Parathyroid adenoma (tissue), 2 donors: Measurements from ENCODE around the gene TBC1D5.

Experiments
- H2AFZ ChIP-seq: fragments of 300-600 bp; sonication (generic); one replicate; pipeline ENCODE4 v1.7.0; 2017; ENCODE audit warnings: antibody characterized with exemption, mild to moderate bottlenecking
- H3K27ac ChIP-seq: fragments of 300-600 bp; sonication (generic); one replicate; pipeline ENCODE4 v1.7.0; 2017
- H3K27me3 ChIP-seq: fragments of 300-600 bp; sonication (generic); one replicate; pipeline ENCODE4 v1.7.0; 2017; ENCODE audit warnings: low read length; ENCODE audit not compliant: control insufficient read depth, insufficient read depth
- H3K36me3 ChIP-seq: fragments of 300-600 bp; sonication (generic); one replicate; pipeline ENCODE4 v1.7.0; 2017; ENCODE audit warnings: low read length; ENCODE audit not compliant: control insufficient read depth, insufficient read depth
- H3K4me1 ChIP-seq: fragments of 300-600 bp; sonication (generic); one replicate; pipeline ENCODE4 v1.7.0; 2017; ENCODE audit warnings: control low read depth
- H3K4me2 ChIP-seq: fragments of 300-600 bp; sonication (generic); one replicate; pipeline ENCODE4 v1.7.0; 2017; ENCODE audit warnings: low read length
- H3K4me3 ChIP-seq: fragments of 300-600 bp; sonication (generic); one replicate; pipeline ENCODE4 v1.7.0; 2017; ENCODE audit warnings: low read depth, low read length
- H3K79me2 ChIP-seq: fragments of 300-600 bp; sonication (generic); one replicate; pipeline ENCODE4 v1.7.0; 2017; ENCODE audit warnings: control low read depth
- H3K9ac ChIP-seq: fragments of 300-600 bp; sonication (generic); one replicate; pipeline ENCODE4 v1.7.0; 2017; ENCODE audit warnings: mild to moderate bottlenecking
- H3K9me3 ChIP-seq: fragments of 300-600 bp; sonication (generic); one replicate; pipeline ENCODE4 v1.7.0; 2017; ENCODE audit warnings: low read length; ENCODE audit not compliant: control insufficient read depth
- TF ChIP-seq, protein P1 (sequence below): fragments of 300-600 bp; sonication (generic); IDR thresholded peaks from one replicate; pipeline ENCODE4 v1.7.0; 2017; ENCODE audit warnings: antibody characterized with exemption, mild to moderate bottlenecking
- donor health status: primary hyperparathyroidism.

TBC1D5 gene

DNA sequence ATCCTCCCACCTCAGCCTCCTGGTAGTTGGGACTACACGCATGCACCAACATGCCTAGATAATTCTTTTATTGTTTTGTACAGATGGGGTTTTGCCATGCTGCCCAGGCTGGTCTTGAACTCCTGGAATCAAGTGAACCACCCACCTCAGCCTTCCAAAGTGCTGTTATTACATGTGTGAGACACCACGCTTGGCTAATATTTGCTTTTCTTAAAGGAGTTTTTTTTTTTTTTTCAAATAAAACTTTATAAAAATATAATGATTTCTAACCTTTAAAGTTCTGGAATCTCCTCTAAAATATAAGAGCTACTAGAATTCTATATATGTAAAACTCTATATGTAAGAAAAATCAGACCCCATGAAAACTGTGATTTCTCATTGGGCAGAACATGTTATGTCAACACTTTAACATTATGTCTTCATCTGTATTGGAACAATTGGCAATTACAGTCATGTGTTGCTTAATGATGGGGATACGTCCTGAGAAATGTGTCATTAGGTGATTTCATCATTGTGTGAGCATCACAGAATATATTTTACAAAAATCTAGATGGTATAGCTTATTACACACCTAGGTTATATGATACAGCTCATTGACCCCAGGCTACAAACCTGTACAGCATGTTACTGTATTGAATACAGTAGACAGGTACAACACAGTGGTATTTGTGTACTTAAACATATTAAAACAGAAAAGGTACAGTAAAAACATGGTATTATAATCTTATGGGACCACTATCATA, 480.6 kb downstream of the TBC1D5 start:
- H3K27ac ChIP-seq: no peak overlapping the region
- H3K27me3 ChIP-seq: no peaks in the 10 kb centered on the region
- no peak overlapping the region for H2AFZ ChIP-seq
- H3K4me3 ChIP-seq: no peak overlapping the region
- no peaks in the 10 kb centered on the region for H3K4me1 ChIP-seq
- TF ChIP-seq, protein P1, sequence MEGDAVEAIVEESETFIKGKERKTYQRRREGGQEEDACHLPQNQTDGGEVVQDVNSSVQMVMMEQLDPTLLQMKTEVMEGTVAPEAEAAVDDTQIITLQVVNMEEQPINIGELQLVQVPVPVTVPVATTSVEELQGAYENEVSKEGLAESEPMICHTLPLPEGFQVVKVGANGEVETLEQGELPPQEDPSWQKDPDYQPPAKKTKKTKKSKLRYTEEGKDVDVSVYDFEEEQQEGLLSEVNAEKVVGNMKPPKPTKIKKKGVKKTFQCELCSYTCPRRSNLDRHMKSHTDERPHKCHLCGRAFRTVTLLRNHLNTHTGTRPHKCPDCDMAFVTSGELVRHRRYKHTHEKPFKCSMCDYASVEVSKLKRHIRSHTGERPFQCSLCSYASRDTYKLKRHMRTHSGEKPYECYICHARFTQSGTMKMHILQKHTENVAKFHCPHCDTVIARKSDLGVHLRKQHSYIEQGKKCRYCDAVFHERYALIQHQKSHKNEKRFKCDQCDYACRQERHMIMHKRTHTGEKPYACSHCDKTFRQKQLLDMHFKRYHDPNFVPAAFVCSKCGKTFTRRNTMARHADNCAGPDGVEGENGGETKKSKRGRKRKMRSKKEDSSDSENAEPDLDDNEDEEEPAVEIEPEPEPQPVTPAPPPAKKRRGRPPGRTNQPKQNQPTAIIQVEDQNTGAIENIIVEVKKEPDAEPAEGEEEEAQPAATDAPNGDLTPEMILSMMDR: no peak
- H3K9ac ChIP-seq: no peak overlapping the region
- H3K79me2 ChIP-seq: no peaks in the 10 kb centered on the region
- no peak overlapping the region for H3K4me2 ChIP-seq
- H3K9me3 ChIP-seq: no peaks in the 10 kb centered on the region
- no peaks in the 10 kb centered on the region for H3K36me3 ChIP-seq

DNA sequence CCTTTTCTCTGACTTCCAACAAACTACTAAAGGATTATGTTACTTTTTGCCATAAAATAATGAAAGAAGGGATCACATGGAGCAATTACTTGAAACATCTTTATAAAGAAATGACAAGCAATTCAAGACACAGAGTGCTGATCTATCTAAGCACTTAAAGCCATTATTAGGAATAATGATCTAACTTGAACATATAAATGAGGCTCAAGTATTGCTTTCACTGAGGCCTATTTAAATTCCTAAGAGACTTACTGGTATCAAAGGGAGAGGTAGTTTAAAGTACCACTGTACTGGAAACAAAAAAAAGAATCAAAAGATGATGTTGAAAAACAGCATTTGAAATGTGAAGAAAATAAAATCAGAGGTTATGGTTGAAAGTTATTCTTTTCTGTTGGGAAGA, 482.2 kb downstream of the TBC1D5 start:
- Histone ChIP-seq H3K4me2 (no peak overlapping the region), H3K27me3 (no peaks in the 10 kb centered on the region), H3K4me1 (no peaks in the 10 kb centered on the region), H3K4me3 (no peak overlapping the region), H3K79me2 (no peaks in the 10 kb centered on the region), H2AFZ (no peak overlapping the region), H3K36me3 (no peaks in the 10 kb centered on the region), H3K9me3 (no peaks in the 10 kb centered on the region), H3K27ac (no peak overlapping the region), H3K9ac (no peak overlapping the region)
- TF ChIP-seq, protein P1: no peak

DNA sequence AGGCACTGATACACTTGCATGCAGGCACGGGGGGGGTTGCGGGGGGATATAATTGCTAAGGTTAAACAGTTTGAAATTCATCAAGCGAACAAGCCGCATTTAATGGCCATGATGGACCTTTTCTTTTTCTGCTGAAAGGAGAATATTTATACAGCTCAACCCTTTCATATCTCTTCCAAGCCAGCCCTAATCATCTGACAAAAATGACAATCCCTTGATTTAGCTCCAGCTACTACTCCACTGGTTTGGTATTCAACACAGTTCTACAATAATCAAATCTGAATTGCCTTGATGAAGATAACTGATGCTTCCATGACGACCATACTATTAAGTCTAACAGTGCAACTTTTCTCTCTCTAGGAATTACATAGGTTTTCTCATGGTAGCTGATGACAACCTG, 482.7 kb downstream of the TBC1D5 start:
- Histone ChIP-seq H3K27me3 (no peaks in the 10 kb centered on the region), H3K9me3 (no peaks in the 10 kb centered on the region), H3K79me2 (no peaks in the 10 kb centered on the region), H2AFZ (no peak overlapping the region), H3K27ac (no peak overlapping the region), H3K4me2 (no peak overlapping the region), H3K36me3 (no peaks in the 10 kb centered on the region), H3K9ac (no peak overlapping the region), H3K4me3 (no peak overlapping the region), H3K4me1 (no peaks in the 10 kb centered on the region)
- TF ChIP-seq, protein P1: no peak

DNA sequence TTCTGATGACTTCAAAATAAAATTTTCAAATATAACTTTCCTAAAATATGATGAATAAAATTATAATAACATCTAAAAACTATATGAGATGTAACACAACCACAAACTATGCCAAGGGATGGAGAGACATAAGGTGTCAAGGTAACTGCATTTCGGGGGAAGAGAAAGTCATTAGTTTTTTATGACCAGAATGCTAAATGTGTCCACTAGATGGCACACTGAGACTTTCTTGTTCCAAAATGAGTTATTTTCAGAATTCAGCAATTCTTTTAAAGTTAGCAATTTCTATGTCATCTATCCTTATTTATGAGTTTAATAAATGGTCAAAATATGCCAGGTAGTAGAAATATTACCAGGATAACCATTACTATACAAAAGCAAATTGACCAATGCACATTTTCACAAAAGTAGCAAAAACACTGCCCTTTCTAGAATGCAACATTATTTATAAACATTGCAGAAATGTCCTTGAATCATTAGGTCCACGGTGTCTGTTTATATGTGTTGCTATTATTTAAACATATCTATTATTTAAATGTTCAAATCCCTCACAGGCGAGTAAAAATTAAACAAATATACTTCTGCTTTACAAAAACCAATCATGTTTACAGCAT, 483.5 kb downstream of the TBC1D5 start:
- Histone ChIP-seq H3K4me1 (no peaks in the 10 kb centered on the region), H3K9me3 (no peaks in the 10 kb centered on the region), H3K9ac (no peak overlapping the region), H3K4me3 (no peak overlapping the region), H3K36me3 (no peaks in the 10 kb centered on the region), H3K4me2 (no peak overlapping the region), H3K79me2 (no peaks in the 10 kb centered on the region), H2AFZ (no peak overlapping the region), H3K27ac (no peak overlapping the region), H3K27me3 (no peaks in the 10 kb centered on the region)
- TF ChIP-seq, protein P1: peak; percentile 68

DNA sequence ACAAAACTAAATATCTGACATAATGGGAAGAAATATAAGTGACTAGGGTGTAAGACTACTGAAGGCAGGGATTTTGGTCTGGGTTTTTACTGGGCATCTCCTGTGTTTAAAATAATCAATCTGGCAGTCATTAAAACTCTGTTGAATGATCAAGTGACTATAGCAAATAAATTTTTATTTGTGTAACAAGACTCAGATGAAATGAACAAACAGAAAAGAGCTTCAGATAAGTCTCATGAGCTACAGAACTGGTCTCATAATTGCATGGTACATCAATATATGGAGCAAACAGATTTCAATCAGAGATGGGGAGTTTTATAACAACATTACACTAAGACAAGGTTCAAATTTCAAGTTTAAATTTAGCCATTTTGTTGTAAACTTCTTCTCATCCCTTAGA, 485.2 kb downstream of the TBC1D5 start:
- Histone ChIP-seq H3K4me3 (no peak overlapping the region), H3K9me3 (no peaks in the 10 kb centered on the region), H3K36me3 (no peaks in the 10 kb centered on the region), H3K27me3 (no peaks in the 10 kb centered on the region), H3K4me2 (no peak overlapping the region), H3K9ac (no peak overlapping the region), H2AFZ (no peak overlapping the region), H3K4me1 (no peaks in the 10 kb centered on the region), H3K27ac (no peak overlapping the region), H3K79me2 (no peaks in the 10 kb centered on the region)
- TF ChIP-seq, protein P1: no peak
